ENCODE measurements around the gene PTPRN2.
"Not testable (repeated sequence)": the region's sequence is repeated elsewhere in the genome, so short reads cannot be mapped to it uniquely, and the experiment has no call there.

Gene PTPRN2

DNA sequence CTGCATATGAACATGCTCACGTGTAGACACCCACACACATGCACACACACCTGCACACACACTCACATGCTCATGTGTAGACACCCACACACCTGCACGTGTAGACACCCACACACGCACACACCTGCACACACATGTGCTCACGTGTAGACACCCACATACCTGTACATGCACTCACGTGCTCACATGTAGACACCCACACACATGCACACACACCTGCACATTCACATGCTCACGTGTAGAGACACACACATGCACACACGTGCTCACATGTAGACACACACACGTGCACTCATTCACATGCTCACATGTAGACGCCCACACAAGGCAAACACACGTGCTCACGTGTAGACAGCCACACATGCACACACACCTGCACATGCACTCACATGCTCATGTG, 275.8 kb downstream of the PTPRN2 start:
- no peak for DNase-seq
- Mint-ChIP-seq H3K4me3 (no peak overlapping the region), H3K9me3 (peaks cover 7 to 14% of the 10 kb centered on the region in 2 donors), H3K36me3 (ENCODE audit: insufficient read depth) (no peaks in the 10 kb centered on the region), H3K4me1 (ENCODE audit: low read depth in 2 of 2) (peaks cover 0 to 2% of the 10 kb centered on the region in 2 donors), H3K27ac (no peak overlapping the region), H3K27me3 (peaks cover 0 to 15% of the 10 kb centered on the region in 2 donors)
- ATAC-seq (replicated peaks), result no peak

DNA sequence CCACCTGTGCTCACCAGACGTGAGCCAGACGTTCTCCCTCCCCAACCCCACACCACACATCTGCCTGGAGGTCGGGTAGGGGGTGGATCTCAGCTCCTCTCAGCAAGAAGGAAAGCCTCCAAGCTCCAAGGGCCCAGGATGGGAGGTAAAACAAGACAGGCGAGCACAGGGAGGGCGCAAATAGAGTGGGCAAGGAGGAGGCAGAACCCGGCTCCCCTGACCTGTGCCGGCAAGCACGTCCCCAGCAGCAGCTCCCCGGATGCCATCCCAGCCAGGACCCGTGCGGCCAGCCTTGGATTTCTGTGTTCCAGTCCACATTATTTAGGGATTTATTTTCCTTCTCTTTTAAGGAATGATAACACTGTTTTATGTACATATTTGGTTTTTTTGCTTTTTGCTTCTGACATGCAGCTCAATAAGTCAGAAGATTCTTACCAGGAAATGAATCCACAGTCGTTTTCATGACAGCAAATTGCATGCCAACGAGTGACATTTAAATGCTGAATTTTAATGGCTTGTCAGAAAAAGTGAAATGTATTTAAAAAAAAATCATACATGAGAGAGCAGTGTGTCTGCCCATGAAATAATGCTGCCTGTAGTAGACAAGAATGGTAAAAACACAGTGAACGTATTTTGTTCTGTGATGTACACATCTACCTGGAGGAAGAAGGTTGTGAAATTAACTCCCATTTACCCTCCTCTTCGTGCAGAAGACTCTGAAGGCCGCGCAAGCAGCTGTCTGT, 276.5 kb downstream of the PTPRN2 start:
- Mint-ChIP-seq H3K9me3 (peaks cover 10 to 19% of the 10 kb centered on the region in 2 donors), H3K27me3 (peaks cover 0 to 8% of the 10 kb centered on the region in 2 donors), H3K4me1 (ENCODE audit: low read depth in 2 of 2) (peaks cover 0 to 2% of the 10 kb centered on the region in 2 donors), H3K36me3 (ENCODE audit: insufficient read depth) (no peaks in the 10 kb centered on the region), H3K27ac (no peak overlapping the region), H3K4me3 (no peak overlapping the region)
- no peak for DNase-seq
- no peak for ATAC-seq (replicated peaks)

DNA sequence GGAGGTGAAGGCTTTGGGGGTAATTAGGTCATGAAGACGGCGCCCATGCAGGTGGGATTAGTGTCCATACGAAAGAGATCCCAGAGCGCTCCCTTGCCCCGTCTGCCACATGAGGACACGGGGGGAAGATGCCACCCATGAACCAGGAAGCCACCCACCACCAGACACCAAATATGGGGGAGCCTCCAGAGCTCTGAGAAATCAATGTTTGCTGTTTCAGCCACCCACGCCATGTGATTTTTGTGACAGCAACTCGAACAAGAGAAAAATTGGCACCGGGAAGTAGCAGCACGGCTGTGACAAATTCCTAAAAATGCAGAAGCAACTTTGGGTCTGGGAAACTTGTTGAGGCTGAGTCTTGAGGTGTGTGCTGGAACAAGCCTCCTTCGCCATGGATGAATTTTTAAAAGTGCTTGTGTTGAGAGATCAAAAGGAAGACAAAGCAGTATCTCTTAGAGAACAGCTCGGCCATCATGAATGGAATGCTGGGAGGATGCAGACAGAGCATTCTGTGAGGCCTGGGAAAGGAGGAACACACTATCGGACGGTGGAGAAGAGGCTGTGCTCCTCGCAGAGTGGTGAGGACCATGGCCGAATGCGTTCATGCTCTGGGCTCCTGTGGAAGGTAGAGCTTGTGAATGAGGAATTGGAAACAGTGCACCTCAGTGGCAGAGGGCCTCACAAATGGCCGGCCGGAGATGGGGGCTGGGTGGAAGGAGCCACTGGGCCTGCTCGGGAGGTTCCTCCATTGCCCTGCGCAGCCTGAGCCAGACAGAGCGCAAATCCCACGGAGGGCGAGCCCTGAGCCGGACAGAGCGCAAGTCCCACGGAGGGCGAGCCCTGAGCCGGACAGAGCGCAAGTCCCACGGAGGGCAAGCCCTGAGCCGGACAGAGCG, 277.5 kb downstream of the PTPRN2 start:
- H3K27ac Mint-ChIP-seq, result no peak overlapping the region
- DNase-seq, result no peak
- no peaks in the 10 kb centered on the region for H3K36me3 Mint-ChIP-seq (ENCODE audit: insufficient read depth)
- no peak overlapping the region for H3K4me3 Mint-ChIP-seq
- peaks cover 0 to 5% of the 10 kb centered on the region in 2 donors for H3K27me3 Mint-ChIP-seq
- H3K9me3 Mint-ChIP-seq, result peaks cover 13 to 21% of the 10 kb centered on the region in 2 donors
- H3K4me1 Mint-ChIP-seq (ENCODE audit: low read depth in 2 of 2), result peaks cover 0 to 2% of the 10 kb centered on the region in 2 donors
- ATAC-seq (replicated peaks), result no peak

DNA sequence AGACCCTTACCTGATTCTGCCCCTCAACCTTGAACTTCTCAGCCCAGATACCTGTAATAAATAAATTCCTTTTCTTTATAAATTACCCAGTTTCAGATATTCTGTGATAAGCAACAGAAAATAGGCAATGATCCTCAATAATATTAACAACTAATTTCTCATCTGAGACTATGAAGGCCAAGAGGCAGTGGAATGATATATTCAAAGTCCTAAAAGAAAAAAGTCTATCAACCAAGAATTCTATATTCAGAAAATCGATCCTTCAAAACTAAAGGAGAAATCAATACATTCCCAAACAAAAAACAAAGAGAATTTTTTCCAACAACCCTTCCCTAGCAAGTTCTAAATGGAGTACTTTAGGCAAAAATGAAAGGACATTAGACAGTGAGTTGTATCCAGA, 279.6 kb downstream of the PTPRN2 start:
- DNase-seq (no peak), ATAC-seq (replicated peaks) (no peak)
- H3K4me1 Mint-ChIP-seq (ENCODE audit: low read depth in 2 of 2), result peaks cover 0 to 2% of the 10 kb centered on the region in 2 donors
- no peak overlapping the region for H3K4me3 Mint-ChIP-seq
- no peak overlapping the region for H3K27ac Mint-ChIP-seq
- H3K36me3 Mint-ChIP-seq (ENCODE audit: insufficient read depth), result no peaks in the 10 kb centered on the region
- H3K9me3 Mint-ChIP-seq, result peaks cover 13 to 21% of the 10 kb centered on the region in 2 donors
- peaks cover 0 to 16% of the 10 kb centered on the region in 2 donors for H3K27me3 Mint-ChIP-seq

DNA sequence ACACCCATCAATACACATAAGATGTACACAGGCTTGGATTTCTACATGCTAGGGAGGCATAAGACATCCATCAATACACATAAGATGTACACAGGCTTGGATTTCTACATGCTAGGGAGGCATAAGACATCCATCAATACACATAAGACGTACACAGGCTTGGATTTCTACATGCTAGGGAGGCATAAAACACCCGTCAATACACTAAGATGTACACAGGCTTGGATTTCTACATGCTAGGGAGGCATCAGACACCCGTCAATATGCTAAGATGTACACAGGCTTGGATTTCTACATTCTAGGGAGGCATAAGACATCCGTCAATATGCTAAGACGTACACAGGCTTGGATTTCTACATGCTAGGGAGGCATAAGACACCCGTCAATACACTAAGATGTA, 283.6 kb downstream of the PTPRN2 start:
- H3K4me1 Mint-ChIP-seq (ENCODE audit: low read depth in 2 of 2); H3K36me3 Mint-ChIP-seq (ENCODE audit: insufficient read depth); H3K9me3 Mint-ChIP-seq; H3K27ac Mint-ChIP-seq; H3K4me3 Mint-ChIP-seq; DNase-seq; ATAC-seq (replicated peaks): not testable (repeated sequence)
- peaks cover 8 to 26% of the 10 kb centered on the region in 2 donors for H3K27me3 Mint-ChIP-seq

DNA sequence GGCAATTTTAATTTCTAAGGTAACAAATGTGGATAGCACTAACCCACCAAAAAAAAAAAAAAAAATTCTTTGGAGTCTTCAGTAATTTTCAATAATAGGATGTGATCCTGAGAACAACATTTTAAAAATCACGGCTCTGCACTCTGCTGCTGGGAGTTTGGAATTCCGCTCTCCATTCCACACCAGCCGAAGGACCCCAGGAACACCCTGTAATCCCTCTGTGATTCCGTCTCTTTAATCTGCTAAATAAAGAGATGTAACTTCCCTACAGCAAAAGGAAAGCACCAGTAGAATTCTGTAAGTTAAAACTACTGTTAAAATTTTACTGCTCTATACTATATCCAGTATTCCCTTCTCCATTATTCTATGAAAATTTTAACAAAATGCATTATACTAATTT, 284.5 kb downstream of the PTPRN2 start:
- no peak overlapping the region for H3K4me3 Mint-ChIP-seq
- DNase-seq (no peak), ATAC-seq (replicated peaks) (no peak)
- H3K27ac Mint-ChIP-seq, result no peak overlapping the region
- H3K36me3 Mint-ChIP-seq (ENCODE audit: insufficient read depth), result no peaks in the 10 kb centered on the region
- no peaks in the 10 kb centered on the region for H3K4me1 Mint-ChIP-seq (ENCODE audit: low read depth in 2 of 2)
- peaks cover 6 to 7% of the 10 kb centered on the region in 2 donors for H3K9me3 Mint-ChIP-seq
- peaks cover 10 to 26% of the 10 kb centered on the region in 2 donors for H3K27me3 Mint-ChIP-seq

DNA sequence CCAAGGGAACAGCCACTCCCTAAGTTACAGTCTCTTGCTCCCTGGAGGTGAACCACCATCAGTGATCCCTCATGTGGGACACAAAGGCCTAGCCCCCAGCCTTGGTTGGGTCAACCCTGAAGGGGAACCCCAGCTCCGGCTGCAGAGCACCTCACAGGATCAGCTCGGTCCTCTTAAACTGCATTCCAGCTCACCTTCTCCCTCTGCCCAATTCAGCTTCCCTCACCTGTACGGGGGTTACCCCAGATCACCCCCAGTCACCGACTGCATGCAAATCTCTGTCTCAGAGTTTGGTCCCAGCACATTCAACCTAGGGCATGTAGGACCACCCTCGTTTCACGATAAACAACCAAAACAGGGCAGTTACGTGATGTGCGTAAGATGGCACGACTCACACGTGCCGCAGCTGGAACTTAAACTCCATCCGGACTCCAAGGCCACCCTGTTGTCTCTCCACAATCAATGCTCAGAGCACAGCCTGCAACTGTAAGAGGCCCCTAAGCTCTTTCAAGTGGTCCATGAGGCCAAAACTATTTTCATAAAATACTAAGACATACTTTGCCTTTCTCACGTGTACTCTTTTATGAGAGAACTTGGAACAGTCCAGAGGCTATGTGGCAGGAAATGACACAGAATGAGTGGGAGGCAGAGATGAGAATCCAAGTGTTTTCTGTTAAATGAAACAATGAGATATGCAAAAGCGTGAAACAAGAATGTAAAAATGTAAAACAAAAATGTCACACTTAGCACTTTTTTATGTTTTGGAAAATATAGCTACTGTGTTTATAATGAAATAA, 285.2 kb downstream of the PTPRN2 start:
- no peak for ATAC-seq (replicated peaks)
- H3K27ac Mint-ChIP-seq, result no peak overlapping the region
- H3K27me3 Mint-ChIP-seq, result peaks cover 15 to 26% of the 10 kb centered on the region in 2 donors
- H3K36me3 Mint-ChIP-seq (ENCODE audit: insufficient read depth), result no peaks in the 10 kb centered on the region
- DNase-seq, result no peak
- H3K4me3 Mint-ChIP-seq, result no peak overlapping the region
- H3K4me1 Mint-ChIP-seq (ENCODE audit: low read depth in 2 of 2), result no peaks in the 10 kb centered on the region
- H3K9me3 Mint-ChIP-seq, result peaks cover 6 to 7% of the 10 kb centered on the region in 2 donors

DNA sequence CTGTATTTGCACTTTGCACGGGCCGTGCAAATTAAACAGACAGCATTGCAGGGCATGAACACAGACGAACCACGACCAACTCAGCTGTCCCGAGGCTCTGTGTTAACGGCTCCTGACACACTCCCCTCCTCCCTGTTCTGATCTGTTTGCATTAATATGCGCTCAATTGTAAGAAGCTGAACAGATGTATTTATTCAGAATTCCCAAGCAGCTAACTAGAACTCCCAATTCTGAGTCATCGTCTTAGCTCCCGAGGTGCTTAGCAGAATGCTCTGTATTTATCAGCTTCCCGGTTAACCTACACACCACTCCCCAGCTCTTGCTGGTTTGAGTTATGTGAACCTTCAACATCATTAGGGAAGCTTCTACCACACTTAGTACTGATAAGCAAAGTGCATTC, 286.4 kb downstream of the PTPRN2 start:
- Mint-ChIP-seq H3K4me1 (ENCODE audit: low read depth in 2 of 2) (no peaks in the 10 kb centered on the region), H3K9me3 (peaks cover 3 to 4% of the 10 kb centered on the region in 2 donors), H3K4me3 (no peak overlapping the region), H3K27me3 (peaks cover 15 to 26% of the 10 kb centered on the region in 2 donors), H3K36me3 (ENCODE audit: insufficient read depth) (no peaks in the 10 kb centered on the region), H3K27ac (no peak overlapping the region)
- DNase-seq (no peak), ATAC-seq (replicated peaks) (no peak)

DNA sequence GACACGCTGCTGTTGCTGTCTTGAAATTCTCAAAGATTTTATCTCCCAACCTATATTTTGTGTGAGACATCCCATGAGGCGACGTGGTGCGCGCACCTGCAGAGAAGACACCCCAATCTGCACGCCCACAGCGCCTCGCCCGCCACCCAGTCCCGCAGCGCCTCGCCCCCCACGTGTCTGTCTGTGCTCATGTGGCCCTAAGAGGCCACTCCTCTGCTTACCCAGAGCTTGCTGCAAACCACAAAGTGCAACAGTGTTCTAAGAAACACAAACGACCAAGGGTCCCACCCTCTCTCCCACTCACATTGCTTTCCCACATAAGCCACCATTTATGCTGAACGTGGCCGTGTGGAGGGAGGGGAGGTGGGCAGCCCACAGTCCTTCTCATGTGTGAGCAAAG, 287.2 kb downstream of the PTPRN2 start:
- DNase-seq (no peak), ATAC-seq (replicated peaks) (no peak)
- no peaks in the 10 kb centered on the region for H3K36me3 Mint-ChIP-seq (ENCODE audit: insufficient read depth)
- H3K27me3 Mint-ChIP-seq, result peaks cover 21 to 31% of the 10 kb centered on the region in 2 donors
- peaks cover 0 to 2% of the 10 kb centered on the region in 2 donors for H3K9me3 Mint-ChIP-seq
- H3K4me1 Mint-ChIP-seq (ENCODE audit: low read depth in 2 of 2), result no peaks in the 10 kb centered on the region
- H3K4me3 Mint-ChIP-seq, result no peak overlapping the region
- no peak overlapping the region for H3K27ac Mint-ChIP-seq

DNA sequence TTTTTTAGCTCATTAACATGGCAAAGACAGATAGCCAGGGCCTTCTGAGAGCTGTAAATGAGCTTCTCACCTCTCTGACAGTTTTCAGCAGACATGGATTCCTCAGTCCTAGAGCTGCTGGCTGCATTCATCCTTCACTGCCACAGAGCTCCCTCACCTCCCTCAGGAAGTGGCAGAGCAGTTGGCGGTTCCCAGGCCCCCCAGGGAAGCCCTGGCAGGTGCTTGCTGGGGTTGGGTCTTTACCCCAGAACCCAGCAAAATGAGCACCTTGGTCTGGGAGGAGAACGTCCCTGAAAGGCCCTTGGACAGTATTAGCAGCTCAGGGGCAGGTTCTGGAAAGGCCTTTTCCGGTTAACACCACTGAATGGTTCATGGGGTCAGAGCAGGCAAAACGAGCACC, 288.0 kb downstream of the PTPRN2 start:
- H3K27ac Mint-ChIP-seq, result no peak overlapping the region
- DNase-seq (no peak), ATAC-seq (replicated peaks) (no peak)
- no peaks in the 10 kb centered on the region for H3K4me1 Mint-ChIP-seq (ENCODE audit: low read depth in 2 of 2)
- H3K4me3 Mint-ChIP-seq, result no peak overlapping the region
- no peaks in the 10 kb centered on the region for H3K36me3 Mint-ChIP-seq (ENCODE audit: insufficient read depth)
- peaks cover 21 to 29% of the 10 kb centered on the region in 2 donors for H3K27me3 Mint-ChIP-seq
- no peaks in the 10 kb centered on the region for H3K9me3 Mint-ChIP-seq

DNA sequence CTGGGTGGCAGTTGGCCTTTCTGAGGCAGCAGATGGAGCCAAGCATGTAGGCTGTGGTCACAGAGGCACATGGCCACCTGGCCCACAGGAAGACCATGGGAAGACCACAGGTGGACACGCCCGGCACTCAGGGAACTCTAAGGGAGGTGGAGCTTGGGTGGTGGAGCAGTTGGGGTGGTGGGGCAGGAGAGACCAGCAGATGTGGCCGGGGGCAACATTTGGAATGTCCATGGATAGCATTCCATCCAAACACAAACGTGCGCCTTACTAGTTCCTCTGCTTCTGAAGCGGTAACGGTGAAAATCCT, 290.9 kb downstream of the PTPRN2 start:
- no peak overlapping the region for H3K27ac Mint-ChIP-seq
- DNase-seq (no peak), ATAC-seq (replicated peaks) (no peak)
- no peaks in the 10 kb centered on the region for H3K4me1 Mint-ChIP-seq (ENCODE audit: low read depth in 2 of 2)
- no peak overlapping the region for H3K4me3 Mint-ChIP-seq
- H3K27me3 Mint-ChIP-seq, result peaks cover 10 to 13% of the 10 kb centered on the region in 2 donors
- no peaks in the 10 kb centered on the region for H3K9me3 Mint-ChIP-seq
- no peaks in the 10 kb centered on the region for H3K36me3 Mint-ChIP-seq (ENCODE audit: insufficient read depth)

DNA sequence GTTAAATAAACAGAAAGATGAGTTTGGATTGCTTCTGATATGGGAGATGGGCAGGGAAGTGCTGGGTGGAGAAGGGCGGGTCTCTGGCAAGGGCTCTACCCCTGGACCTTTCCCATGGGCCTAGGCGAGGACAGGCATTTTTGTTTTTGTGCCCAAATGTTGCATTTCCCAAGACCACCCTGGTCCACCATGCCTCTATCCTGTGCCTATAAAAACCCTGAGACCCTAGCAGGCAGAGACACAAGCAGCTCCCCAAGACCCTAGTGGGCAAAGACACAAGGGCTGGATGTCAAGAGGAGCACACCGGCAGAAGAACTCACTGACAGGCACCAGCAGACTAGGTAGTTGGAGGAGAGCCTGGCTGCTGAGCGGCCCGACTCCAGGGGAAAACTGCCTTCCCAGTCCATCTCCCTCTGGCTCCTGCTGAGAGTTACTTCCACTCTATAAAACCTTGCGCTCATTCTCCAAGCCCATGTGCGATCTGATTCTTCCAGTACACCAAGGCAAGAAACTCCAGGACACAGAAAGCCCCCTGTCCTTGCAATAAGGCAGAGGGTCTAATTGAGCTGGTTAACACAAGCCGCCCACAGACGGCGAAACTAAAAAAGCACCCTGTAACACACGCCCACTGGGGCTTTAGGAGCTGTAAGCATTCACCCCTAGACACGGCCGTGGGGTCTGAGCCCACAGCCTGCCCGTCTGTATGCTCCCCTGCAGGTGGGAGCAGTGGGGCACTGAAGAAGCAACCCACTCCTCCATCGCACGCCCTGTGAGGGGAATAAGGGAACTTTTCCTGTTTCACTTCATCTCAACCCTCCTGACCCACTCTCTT, 291.4 kb downstream of the PTPRN2 start:
- H3K9me3 Mint-ChIP-seq, result no peaks in the 10 kb centered on the region
- no peak overlapping the region for H3K27ac Mint-ChIP-seq
- no peak for ATAC-seq (replicated peaks)
- DNase-seq, result no peak
- H3K4me1 Mint-ChIP-seq (ENCODE audit: low read depth in 2 of 2), result no peaks in the 10 kb centered on the region
- no peak overlapping the region for H3K4me3 Mint-ChIP-seq
- H3K36me3 Mint-ChIP-seq (ENCODE audit: insufficient read depth), result no peaks in the 10 kb centered on the region
- peaks cover 10 to 13% of the 10 kb centered on the region in 2 donors for H3K27me3 Mint-ChIP-seq

All from effector memory CD8-positive, alpha-beta T cell (primary cell).